ENCODE results near the gene UBQLN4.

GRCh38 chr1:156101880-156102279 lies 48.3 kb upstream of the UBQLN4 start:
- no peak for TF ChIP-seq POLR2A (IDR thresholded peaks at IDR 0.05)
- no peak for TF ChIP-seq POLR2AphosphoS5 (IDR thresholded peaks at IDR 0.05)
- no peak for TF ChIP-seq CTCF (IDR thresholded peaks at IDR 0.05)
